NCI-H2107 treated with DMSO at 0.1 percent for 48 hours (cell line): ENCODE measurements around the gene SEMA3G.

Experiments
- DNase-seq: peaks from one replicate; lab custom pipeline; 2025; ENCODE audit not compliant: unreplicated experiment; lab: John Stamatoyannopoulos, UW

Gene SEMA3G

DNA sequence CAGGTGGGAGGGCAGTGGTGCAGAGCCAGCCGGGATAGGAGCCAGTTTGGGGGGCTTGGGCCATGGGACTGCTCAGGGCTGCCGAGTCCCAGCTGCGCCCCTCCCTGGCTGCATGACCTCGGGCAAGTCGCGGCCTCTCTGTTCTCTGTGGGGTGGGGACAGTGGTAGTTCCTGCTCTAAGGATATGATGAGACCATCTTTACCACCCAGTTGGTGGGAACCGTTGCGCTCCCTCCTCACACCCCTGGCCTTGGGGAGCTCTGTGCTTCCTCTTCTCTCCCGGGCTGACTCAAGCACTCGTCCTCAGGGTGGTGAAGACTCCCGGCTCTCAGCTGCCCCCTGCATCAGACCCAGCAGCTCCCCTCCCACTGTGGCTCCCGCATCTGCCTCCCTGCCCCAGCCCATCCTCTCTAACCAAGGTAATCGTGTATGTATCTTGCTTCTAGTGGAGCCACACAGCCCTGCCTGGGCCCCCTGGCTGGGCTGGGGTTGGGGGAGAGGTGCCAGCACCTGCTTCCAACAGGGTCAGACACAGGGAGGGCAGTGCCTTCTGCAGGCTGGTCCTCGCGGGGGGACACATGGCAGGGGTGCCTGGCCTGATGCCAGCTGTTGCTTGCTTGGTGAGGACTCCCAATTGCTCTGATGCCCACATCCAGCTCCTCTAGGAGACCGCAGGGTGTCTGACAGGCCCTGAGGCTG, 35.1 kb upstream of the SEMA3G start:
- DNase-seq, result no peak

DNA sequence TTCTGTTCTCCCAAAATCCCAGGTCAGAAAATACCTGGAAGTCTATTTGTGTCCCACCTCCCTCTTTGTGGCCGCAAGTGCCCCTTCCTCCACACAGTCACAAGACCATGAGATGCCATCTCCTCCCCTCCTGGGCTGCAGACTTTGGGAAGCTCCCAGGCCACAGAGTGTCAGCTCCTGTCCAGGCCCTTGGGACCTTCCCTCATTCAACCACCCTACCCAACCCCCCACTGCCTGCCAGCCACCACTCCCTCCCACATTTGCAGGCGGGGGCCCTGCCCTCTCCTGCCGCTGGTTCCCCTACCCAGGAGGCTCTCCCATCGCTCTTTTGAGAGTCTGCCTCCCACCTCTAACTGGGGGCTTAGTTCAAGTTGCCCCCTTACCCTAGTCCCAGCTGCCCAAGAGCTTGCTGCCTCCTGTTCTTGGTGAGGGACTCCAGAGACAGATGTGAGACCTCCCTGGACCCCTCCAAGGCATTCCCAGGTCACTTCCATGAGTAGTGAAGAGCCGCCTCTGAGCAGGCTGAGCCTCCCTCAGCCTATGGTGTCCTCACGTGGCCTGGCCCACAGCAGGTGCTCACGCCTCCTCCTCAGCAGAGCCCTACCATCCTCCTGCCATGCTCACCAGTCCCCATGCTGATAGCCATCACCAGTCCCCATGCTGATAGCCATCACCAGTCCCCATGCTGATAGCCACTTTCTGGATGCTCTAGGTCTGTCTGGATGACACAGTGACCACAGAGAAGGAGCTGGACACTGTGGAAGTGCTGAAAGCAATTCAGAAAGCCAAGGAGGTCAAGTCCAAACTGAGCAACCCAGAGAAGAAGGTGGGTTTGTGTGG, 34.4 kb upstream of the SEMA3G start:
- no peak for DNase-seq

DNA sequence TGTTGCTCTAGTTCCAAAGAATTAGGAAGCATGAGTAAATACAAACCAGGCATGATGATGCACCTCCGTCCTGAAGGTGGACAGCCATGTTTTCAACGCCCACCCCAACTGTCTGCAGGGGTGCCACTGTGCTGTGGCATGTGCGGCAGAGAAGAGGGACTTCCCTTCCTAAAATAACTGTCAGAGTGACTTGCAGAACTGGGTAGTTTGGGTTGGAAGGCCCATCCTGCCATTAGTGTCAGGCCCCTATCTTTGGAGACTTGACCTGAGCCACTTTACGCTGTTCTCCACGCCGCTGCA, 32.8 kb upstream of the SEMA3G start:
- DNase-seq, result no peak

DNA sequence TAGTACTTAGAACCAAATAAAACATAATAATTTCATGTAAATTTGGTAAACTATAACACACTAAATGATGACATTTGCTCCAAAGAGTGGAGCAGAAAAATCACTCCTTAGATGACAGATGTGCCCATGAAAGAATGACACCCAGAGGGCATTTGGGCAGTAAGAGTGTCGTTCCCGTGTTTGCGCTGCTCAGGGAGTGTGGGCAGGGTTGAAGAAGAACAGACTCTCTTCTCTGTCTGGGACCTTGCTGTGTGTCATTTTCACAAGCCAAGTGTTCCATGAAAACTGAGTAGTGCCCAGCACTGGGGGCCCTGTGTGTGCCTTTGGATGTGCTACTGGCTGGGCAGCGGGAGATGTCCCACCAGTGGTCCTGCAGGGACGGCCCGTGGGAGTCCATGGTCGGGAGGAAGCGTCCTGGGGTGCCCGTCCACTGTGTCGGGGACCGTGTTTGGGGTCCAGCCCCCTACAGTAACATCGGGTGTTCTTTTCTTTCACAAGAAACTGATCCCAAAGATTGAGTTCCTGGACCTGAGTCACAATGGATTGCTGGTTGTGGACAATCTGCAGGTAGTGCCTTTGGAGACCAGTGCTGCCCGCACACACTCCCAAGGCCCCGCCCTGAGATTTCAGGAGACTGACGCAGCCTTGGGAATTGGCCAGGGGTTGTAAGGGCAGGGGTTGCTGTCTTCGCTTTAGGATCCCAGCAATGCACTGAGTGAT, 32.3 kb upstream of the SEMA3G start:
- DNase-seq, result no peak

DNA sequence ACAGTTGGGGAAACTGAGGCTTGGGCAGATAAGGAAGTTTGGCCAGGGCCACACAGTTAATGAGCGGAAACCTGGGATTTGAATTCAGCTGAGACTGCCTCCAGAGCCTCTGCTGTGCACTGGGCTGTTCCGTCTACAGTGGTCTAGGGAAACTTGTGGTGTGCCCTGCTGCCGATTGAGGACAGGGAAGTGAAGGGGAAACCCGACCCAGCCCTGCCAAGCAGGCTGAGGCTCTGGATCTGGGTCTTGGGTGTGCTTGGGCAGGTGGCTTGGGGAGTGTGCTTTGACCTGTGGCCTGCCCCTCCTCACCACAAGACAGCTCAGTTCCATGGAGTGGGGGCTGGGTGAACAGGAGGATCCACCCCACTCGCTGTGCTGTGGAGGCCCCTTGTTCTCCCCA, 28.1 kb upstream of the SEMA3G start:
- no peak for DNase-seq

DNA sequence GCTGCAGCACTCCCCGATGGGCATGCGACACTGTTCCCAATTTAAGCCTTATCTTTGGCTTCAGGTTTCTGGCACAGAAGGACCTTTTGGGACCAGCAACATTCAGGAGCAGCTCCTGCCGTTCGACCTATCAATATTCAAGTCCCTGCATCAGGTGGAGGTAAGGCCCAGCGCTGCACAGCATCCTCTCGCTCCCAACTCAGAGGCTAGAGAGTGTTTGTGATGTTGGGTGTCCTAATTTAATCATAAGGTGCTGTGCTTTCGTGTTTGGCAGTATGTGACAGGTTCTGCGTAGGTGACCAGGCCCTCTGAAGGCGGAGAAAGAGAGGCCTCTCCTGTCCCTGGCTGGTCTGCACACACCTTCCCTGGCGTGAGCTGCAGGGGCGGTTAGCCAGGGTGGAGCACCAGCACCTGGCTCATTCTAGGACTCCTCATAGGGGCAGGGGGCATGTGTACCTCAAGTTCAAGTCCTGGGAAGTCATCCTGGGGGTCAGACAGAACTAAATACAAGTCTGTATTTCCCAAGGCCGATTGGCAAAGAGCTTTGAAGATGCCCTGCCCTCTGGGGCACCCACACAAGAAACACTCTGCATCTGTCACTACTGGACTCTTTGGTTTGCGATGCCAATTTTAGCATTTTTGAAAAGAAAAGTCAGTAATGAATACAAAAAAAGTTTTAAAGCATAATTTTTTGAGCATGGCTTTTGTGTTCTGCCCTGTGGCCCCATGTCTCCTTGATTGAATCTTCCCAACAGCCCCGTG, 27.5 kb upstream of the SEMA3G start:
- DNase-seq, result no peak

DNA sequence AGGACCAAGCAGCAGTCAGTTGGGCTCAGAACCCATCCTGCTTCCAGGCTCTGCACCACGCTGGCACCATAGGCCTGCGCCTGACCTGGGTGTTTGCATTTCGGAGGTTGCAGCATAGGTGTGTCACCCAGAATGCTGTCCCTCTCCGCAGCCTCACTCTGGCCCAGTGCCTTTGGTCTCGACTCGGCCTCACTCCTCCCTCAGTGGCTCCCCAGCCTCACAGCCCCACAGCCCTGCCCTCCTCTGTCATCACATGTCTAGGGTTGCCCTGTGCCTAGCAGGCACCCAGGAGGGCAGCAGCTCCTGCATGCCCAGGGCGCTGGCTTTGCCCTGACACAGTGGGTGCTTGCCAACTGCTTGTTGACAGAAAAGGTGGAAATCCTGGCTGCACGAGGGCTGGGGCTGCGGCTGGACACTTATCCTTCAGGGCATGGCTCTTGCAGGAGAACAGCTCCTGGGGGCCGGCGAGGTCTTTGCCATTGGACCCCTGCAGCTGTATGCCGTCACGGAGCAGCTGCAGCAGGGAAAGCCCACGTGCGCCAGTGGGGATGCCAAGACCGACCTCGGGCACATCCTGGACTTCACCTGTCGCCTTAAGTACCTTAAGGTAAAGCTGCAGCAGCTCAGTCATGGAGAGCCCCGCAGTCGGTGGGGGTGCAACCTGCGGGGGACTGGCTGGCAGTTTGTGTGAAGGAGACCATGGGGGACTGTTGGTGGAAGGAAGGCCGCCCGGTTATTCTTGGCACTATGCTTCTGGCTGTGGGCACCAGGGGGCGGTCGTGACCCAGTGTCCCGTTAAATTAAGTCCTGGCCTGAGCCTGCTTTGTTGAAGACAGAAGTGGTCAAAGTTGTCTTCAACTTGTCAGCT, 26.7 kb upstream of the SEMA3G start:
- DNase-seq, result no peak

DNA sequence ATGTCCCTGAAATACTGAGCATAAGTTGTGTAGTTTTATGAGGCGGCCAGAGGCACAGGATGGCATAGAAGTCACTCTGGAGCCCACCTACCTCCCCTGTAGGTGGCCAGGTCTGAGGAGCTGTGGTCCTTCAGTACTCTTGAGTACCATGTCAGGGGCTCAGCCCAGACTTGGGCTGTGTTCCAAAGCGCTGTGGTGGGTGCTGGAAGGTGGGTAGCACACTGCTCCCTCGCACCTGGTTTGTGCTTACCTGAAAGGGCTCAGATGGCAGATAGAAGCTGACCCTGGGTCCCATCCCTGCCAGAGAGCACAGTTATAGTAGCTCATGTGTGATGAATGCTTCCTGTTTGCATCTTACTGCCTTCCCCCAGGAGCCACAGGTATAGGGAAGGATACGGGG, 26.0 kb upstream of the SEMA3G start:
- no peak for DNase-seq

DNA sequence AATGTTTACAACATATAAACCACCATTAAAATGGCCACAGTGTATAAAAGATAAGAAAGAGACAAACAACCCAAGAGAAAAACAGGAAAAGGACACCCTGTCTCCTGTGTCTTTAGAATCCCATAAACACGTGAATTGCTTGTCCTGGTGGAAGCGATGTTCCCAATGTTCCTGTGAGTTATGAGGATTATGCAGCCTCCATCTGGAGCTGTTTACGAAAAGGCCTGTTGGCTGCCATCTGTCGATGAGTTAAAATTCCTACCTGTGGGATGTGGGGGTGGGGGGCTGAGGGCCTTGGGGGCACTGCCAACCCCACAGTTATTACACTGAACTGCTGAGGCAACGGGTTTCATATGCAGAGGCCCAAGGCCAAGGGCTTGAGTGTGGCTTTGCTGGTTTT, 24.1 kb upstream of the SEMA3G start:
- DNase-seq, result no peak

DNA sequence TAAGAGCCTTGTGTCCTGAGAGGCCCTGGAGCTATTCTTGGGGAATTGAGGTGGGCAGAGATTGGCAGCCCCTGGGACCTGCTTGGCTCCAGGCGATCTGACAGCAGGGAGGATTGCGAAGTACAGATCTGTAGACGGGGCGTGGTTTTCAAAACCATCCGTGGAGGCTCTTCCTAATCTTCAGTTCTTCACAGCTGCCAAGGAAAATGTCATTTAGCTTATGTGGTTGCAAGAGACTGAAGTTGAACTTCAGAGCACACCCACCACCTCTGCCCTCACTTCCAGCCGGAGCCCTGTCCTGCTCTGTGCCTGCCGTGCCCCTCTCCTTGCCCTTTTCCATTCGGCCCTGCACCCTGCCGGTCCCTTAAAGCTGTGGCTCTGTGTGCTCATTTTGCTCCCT, 23.4 kb upstream of the SEMA3G start:
- DNase-seq, result no peak

DNA sequence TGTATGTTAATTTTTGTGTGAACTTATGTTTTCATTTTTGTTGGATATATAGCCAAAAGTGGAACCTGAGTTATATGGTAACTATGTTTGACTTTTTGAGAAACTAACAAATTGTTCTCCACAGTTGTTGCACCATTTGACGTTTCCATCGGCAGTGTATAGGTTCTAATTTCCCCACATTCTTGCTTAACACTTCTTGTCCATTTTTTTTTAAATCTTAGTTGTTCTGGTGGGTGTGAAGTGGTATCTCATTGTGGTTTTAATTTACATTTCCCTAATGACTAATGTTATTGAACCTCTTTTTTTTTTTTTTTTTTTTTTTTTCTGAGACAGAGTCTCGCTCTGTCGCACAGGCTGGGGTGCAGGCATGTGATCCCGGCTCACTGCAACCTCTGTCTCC, 18.5 kb upstream of the SEMA3G start:
- DNase-seq, result no peak

DNA sequence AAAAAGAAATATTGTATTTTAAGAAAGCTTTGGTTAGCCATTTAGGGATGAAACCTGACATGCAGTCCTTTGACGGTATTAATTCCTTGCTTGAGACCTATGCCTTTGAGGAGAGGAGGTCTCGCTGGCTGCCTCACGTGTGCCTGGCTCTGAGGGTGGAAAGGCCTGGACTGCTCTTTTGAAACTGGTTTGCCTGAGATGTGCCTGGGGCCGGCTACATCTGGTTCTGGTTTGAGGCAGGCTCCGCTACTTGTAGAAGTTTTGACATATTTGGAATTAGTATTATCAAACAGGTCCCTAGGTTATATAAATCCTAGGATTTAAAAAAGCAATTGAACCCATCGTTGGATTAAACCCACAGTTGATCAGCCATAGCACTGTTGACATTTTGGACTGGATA, 17.0 kb upstream of the SEMA3G start:
- no peak for DNase-seq

DNA sequence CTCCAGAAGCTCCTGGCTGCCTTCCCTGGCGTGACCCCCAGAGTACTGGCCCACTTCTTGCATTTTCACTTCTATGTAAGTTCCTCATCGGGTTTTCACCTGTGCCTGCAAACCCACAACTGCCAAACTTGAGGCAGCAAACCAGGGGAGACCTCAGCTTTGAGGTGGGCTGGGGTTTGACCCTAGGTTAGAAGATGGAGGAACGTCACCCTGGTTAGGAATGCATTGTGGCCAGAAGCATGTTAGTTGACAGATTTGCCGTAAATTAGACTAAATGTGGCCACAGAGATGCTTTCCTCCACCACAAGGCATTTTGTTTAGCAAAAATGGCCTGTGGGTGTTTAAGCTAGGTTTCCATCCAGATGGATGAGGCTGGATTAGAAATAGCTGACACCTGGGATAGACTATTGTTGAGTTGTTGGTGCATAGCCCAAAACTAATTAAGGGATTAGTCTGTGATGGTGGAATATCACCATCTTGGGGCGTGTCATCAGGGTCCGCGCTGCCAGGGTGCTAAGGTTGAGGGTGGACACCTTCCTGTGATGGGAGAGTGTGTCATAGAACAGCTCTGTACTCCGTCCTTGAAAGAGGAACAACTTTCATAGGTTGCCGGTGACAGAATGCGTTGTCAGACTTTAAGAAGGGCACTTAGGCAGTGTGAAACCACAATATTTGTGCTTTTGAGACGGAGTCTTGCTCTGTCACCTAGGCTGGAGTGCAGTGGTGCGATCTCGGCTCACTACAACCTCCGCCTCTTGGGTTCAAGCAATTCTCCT, 14.1 kb upstream of the SEMA3G start:
- no peak for DNase-seq

DNA sequence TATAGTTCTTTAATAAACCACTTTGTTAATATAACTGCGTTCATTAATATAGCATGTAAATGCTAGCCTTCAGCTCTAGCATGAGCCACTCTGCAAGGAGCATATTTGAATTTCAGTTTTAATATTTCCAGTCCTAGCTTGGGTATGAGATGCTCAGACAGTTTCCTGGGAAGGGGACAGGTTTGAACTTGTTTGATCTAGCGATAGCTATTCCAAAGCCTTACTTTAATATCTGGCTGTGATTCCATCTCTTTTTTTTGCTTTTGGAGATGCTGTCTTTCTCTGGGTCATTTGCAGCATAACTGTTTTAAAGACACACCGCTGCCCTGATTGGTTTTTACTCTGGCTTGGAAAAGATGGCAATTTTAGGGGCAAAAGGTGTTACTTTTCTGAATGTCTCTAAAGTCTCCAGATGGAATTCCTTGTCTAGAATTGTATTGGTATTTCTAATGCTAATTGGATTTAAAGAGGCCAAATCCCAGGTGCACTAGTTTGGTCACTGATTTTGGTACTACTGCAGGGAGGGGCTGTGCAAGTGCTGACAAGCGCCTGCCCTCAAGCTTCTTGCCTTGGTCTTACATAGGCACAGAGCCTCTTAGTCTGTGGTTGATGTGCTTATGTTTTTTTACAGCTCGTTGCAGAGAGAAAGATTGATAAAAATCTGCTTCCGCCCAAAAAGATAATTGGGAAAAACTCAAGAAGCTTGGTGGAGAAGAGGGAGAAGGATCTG, 13.3 kb upstream of the SEMA3G start:
- DNase-seq, result no peak

DNA sequence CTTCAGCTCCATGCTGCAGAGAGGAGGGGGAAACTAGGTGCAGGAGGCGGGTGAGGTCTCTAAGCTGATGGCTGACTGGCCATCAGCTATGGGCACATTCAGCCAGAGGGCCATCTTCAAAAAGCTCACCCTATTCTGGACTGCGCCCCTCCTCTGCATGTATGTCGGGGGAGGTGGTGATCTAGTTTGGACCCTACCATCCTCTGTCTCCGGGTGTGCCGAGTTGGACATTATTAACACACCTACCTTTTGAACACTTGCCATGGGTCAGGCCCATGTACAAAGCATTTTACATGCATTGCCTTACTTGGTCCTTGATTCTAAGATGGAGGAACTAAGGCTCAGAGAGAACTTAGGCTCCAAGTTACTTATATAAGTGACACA, 11.9 kb upstream of the SEMA3G start:
- DNase-seq, result no peak

DNA sequence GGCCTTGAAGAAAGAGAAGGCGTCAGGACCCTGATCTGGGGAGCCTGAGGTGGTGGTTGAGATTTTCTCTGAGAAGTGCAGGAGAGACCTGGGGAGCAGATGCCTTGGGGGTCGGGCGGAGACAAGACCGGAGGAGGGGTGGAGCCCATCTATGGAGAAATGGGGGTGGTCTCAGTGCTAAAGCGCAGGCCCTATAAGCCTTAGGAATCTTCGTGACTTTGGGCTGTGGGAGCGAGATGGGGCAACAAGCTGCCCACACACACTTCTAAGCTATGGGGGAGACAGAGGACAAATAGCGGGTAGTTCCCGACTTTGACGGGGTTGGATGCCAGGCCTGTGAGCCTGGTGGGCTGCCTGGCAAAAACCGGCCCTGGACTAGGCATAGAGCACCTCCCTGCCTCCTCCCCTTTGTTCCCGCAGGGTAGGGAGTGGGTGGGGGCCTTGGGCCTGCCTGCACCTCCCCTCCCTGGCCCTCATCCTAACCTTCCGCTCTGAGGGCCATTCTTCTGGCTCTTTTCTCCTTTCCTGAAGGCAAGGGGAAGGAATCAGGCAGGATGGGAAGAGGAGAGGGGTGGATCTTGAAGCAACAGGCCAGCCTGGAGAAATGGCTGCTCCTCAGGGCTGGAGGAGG, 11.4 kb upstream of the SEMA3G start:
- DNase-seq, result no peak

DNA sequence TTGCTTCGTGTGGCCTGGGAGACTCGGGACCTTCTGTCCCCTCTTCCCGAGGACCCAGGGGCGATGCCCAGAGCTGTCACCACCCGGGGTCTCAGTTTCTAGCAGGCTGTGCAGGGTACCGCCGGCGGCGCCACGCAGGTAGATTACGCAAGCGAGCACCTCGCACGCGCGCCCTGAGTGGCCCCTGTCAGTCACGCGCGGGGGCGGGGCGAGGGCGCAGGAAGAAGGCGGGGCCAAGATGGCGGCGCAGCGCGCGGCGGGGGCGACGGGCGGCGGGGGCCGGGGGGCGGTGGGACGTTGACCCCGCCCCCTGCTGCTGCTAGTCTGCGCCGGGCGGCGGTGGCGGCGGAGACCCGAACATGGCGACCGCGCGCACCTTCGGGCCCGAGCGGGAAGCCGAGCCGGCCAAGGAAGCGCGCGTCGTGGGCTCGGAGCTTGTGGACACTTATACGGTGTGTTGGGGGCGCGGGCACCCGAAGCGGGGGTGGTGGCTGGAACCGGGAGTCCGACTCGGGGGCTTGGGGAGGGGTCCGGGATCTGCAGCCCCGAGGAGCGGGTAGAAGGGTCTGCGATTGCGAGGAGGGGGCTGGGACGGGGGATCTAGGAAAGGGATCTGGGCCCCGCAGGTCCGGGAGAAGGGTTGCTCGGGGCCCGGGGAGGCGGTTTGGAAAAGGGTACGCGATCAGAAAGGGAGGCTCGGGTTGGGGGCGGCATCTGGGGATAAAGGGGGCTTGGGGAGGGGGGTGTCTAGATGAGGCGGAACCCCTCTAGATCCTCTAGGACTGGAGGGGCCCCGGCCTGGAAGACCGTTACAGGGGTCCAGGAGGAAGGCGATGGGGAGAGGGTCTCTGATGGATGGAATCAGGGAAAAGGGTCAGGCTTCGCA, 10.6 kb upstream of the SEMA3G start, which contains the start of gene NISCH:
Gene NISCH (plus strand): TSS at position 322 of the 886 bp plus-strand sequence. CDS start 38 bp downstream, at position 360.
- no peak for DNase-seq

DNA sequence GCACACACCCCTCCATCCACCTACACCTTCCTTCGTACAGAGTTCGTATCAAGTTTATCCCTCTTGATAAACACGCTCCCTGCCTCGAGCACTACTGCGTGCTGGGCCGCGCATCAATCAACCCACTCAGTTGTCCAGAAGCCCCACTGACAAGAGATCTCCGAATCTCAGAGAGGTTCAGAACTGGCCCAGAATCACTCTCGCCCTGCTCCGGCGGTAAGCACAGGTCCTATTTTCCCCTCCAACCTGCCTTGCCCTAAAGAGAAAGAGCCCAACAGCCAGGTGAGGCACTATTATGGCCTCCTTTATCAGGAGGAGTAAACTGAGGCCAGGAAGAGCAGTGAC, 10.0 kb upstream of the SEMA3G start:
- DNase-seq, result no peak
